MG63 (cell line): ENCODE data around the gene ATP6V0E1. TPM values are rescaled to one million over a fixed set of nuclear protein-coding genes. Genes with fewer than 3 reads are reported as not detected.

ENCODE experiments used
- DNase-seq: peaks from one replicate; pipeline ENCODE4 v3.0.0-alpha.2; 2020
- H3K27me3 ChIP-seq: fragments of 250-450 bp; sonication (Bioruptor Pico); 2 replicates; pipeline ENCODE4 v1.5.1; 2020; ENCODE audit warnings: mild to moderate bottlenecking, moderate library complexity
- H3K36me3 ChIP-seq: fragments of 250-450 bp; sonication (Bioruptor Pico); 2 replicates; pipeline ENCODE4 v1.5.1; 2020; ENCODE audit warnings: mild to moderate bottlenecking, moderate library complexity
- H3K4me3 ChIP-seq: fragments of 250-450 bp; sonication (Bioruptor Pico); 2 replicates; pipeline ENCODE4 v1.5.1; 2020; ENCODE audit warnings: mild to moderate bottlenecking, moderate library complexity
- H3K9me3 ChIP-seq: fragments of 250-450 bp; sonication (Bioruptor Pico); 2 replicates; pipeline ENCODE4 v1.5.1; 2020; ENCODE audit warnings: mild to moderate bottlenecking, moderate library complexity
- total RNA-seq: library from RNA; depleted of rRNA; stranded (reverse); fragments of >200 nt; shearing (Covaris generic); gene quantifications from 2 replicates; pipeline ENCODE4 v1.2.3, GENCODE V29; 2014; ENCODE audit warnings: low replicate concordance

Gene ATP6V0E1
- total RNA-seq, 1 experiment from 2014 or later = 296 TPM

GRCh38 chr5:172984244-172984953 lies 828 bp downstream of the ATP6V0E1 start:
- H3K4me3 ChIP-seq = peak overlapping the region; percentile 79
- DNase-seq = peak; percentile 84
- H3K9me3 ChIP-seq = peaks cover 3% of the 10 kb centered on the region; the same call in 1 of the 2 replicates
- H3K36me3 ChIP-seq = peaks cover 46% of the 10 kb centered on the region
- H3K27me3 ChIP-seq = no peaks in the 10 kb centered on the region

GRCh38 chr5:172985596-172985995 lies 2.0 kb downstream of the ATP6V0E1 start:
- H3K4me3 ChIP-seq = no peak overlapping the region; the same call in 1 of the 2 replicates
- no peak for DNase-seq
- H3K36me3 ChIP-seq = peaks cover 54% of the 10 kb centered on the region
- H3K9me3 ChIP-seq = peaks cover 3% of the 10 kb centered on the region; the same call in 1 of the 2 replicates
- no peaks in the 10 kb centered on the region for H3K27me3 ChIP-seq

GRCh38 chr5:172988276-172988675 lies 4.7 kb downstream of the ATP6V0E1 start:
- Histone ChIP-seq H3K9me3 (peaks cover 3% of the 10 kb centered on the region; the same call in 1 of the 2 replicates), H3K27me3 (no peaks in the 10 kb centered on the region), H3K36me3 (peaks cover 75% of the 10 kb centered on the region), H3K4me3 (no peak overlapping the region)
- no peak for DNase-seq

GRCh38 chr5:172990776-172991175 lies 7.2 kb downstream of the ATP6V0E1 start:
- DNase-seq = no peak
- Histone ChIP-seq H3K36me3 (peaks cover 87% of the 10 kb centered on the region), H3K4me3 (no peak overlapping the region)

GRCh38 chr5:172994405-172994804 lies 10.8 kb downstream of the ATP6V0E1 start:
- Histone ChIP-seq H3K9me3 (no peaks in the 10 kb centered on the region), H3K27me3 (no peaks in the 10 kb centered on the region), H3K4me3 (no peak overlapping the region), H3K36me3 (peaks cover 70% of the 10 kb centered on the region)
- no peak for DNase-seq

More at GRCh38 chr5:172990776-172991175, 7.2 kb downstream of the ATP6V0E1 start:
- H3K27me3 ChIP-seq = no peaks in the 10 kb centered on the region
- H3K9me3 ChIP-seq = no peaks in the 10 kb centered on the region

- no peak for DNase-seq
- Histone ChIP-seq H3K36me3 (peaks cover 43% of the 10 kb centered on the region), H3K27me3 (no peaks in the 10 kb centered on the region)
Measured at GRCh38 chr5:172999372-172999973, 15.9 kb downstream of the ATP6V0E1 start.

GRCh38 chr5:172999974-173000373 lies 16.4 kb downstream of the ATP6V0E1 start:
- DNase-seq = no peak
- H3K36me3 ChIP-seq = peaks cover 38% of the 10 kb centered on the region
- H3K9me3 ChIP-seq = no peaks in the 10 kb centered on the region
- no peaks in the 10 kb centered on the region for H3K27me3 ChIP-seq
- no peak overlapping the region for H3K4me3 ChIP-seq

More at GRCh38 chr5:172999372-172999973, 15.9 kb downstream of the ATP6V0E1 start:
- Histone ChIP-seq H3K4me3 (no peak overlapping the region), H3K9me3 (no peaks in the 10 kb centered on the region)

GRCh38 chr5:173001229-173001841 lies 17.8 kb downstream of the ATP6V0E1 start:
- Histone ChIP-seq H3K27me3 (no peaks in the 10 kb centered on the region), H3K9me3 (no peaks in the 10 kb centered on the region), H3K36me3 (peaks cover 25% of the 10 kb centered on the region), H3K4me3 (no peak overlapping the region)
- DNase-seq = no peak

GRCh38 chr5:173003360-173003759 lies 19.8 kb downstream of the ATP6V0E1 start:
- Histone ChIP-seq H3K27me3 (no peaks in the 10 kb centered on the region), H3K36me3 (peaks cover 12% of the 10 kb centered on the region), H3K4me3 (no peak overlapping the region), H3K9me3 (no peaks in the 10 kb centered on the region)
- no peak for DNase-seq

GRCh38 chr5:173004013-173004412 lies 20.4 kb downstream of the ATP6V0E1 start:
- no peak for DNase-seq
- Histone ChIP-seq H3K27me3 (no peaks in the 10 kb centered on the region), H3K4me3 (no peak overlapping the region), H3K9me3 (no peaks in the 10 kb centered on the region), H3K36me3 (peaks cover 12% of the 10 kb centered on the region)

GRCh38 chr5:173004447-173004846 lies 20.9 kb downstream of the ATP6V0E1 start:
- H3K9me3 ChIP-seq = no peaks in the 10 kb centered on the region
- H3K27me3 ChIP-seq = no peaks in the 10 kb centered on the region
- no peak for DNase-seq
- H3K36me3 ChIP-seq = peaks cover 12% of the 10 kb centered on the region
- H3K4me3 ChIP-seq = no peak overlapping the region

- DNase-seq = no peak
- Histone ChIP-seq H3K36me3 (no peaks in the 10 kb centered on the region; the same call in none of the 2 replicates), H3K27me3 (no peaks in the 10 kb centered on the region), H3K9me3 (no peaks in the 10 kb centered on the region), H3K4me3 (no peak overlapping the region)
Measured at GRCh38 chr5:173010021-173010420, 26.4 kb downstream of the ATP6V0E1 start.

- no peak for DNase-seq
- Histone ChIP-seq H3K27me3 (no peaks in the 10 kb centered on the region), H3K4me3 (no peak overlapping the region), H3K36me3 (no peaks in the 10 kb centered on the region; the same call in none of the 2 replicates), H3K9me3 (no peaks in the 10 kb centered on the region)
Measured at GRCh38 chr5:173010547-173011464, 27.2 kb downstream of the ATP6V0E1 start.

- Histone ChIP-seq H3K4me3 (no peak overlapping the region), H3K9me3 (no peaks in the 10 kb centered on the region), H3K27me3 (no peaks in the 10 kb centered on the region), H3K36me3 (no peaks in the 10 kb centered on the region; the same call in none of the 2 replicates)
- no peak for DNase-seq
Measured at GRCh38 chr5:173011566-173011965, 28.0 kb downstream of the ATP6V0E1 start.

GRCh38 chr5:173012882-173013281 lies 29.3 kb downstream of the ATP6V0E1 start:
- Histone ChIP-seq H3K27me3 (no peaks in the 10 kb centered on the region), H3K9me3 (no peaks in the 10 kb centered on the region), H3K36me3 (no peaks in the 10 kb centered on the region; the same call in none of the 2 replicates), H3K4me3 (no peak overlapping the region)
- no peak for DNase-seq

GRCh38 chr5:173014671-173015070 lies 31.1 kb downstream of the ATP6V0E1 start:
- H3K27me3 ChIP-seq = no peaks in the 10 kb centered on the region
- no peak for DNase-seq
- H3K9me3 ChIP-seq = no peaks in the 10 kb centered on the region
- H3K36me3 ChIP-seq = peaks cover 2% of the 10 kb centered on the region
- no peak overlapping the region for H3K4me3 ChIP-seq
